Mucosa of gallbladder (tissue), 1 donor: Measurements from ENCODE around the gene OXSR1. TPM values are rescaled to one million over a fixed set of nuclear protein-coding genes. Genes with fewer than 3 reads are reported as not detected.

Experiments used
- DNase-seq: peaks from one replicate; pipeline ENCODE4 v3.0.0-alpha.2; 2020; ENCODE audit warnings: low spot score
- total RNA-seq: library from RNA; stranded (reverse); gene quantifications from one replicate; pipeline ENCODE4 v1.2.1, GENCODE V29; 2021
- donor health status: DM: no; HTN: no; CAD: no.

Gene OXSR1
- 36.7 TPM for total RNA-seq

- peak; percentile 100 for DNase-seq
These were observed at the start of gene OXSR1 for GRCh38 chr3:38164952-38165721. Gene OXSR1 (plus strand): TSS chr3:38165537. CDS start chr3:38165877, 340 bp downstream.

GRCh38 chr3:38115645-38116427 is 49.5 kb upstream of the OXSR1 start:
- DNase-seq, result no peak

DNA sequence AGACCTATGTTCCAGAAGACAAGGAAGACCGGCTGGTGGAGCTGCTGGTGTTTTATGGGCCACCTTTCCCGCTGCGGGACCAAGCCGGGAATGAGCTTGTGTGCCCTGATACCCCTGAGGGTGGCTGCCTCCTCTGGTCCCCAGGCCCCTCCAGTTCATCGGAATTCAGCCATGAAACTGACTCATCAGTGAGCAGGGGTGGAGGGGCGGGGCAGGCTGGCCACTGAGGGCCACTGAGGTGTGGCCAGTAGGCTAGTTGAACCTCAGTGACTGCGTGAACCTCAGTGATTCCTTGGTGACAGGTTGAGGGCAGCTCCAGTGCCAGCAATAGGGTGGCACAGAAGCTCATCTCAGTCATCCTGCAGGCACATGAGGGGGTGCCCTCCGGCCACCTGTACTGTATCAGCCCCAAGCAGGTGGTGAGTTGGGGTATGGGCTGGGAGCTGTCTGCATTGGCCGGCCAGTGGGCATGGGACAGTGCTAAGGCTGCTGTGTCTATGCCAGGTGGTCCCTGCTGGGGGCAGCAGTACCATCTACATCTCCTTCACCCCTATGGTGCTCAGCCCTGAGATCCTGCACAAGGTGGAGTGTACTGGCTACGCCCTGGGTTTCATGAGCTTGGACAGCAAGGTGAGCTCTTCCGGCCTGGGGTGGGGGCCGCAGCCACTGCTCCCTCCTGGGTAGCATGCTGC is 48.7 kb upstream of the OXSR1 start:
- DNase-seq, result no peak

DNA sequence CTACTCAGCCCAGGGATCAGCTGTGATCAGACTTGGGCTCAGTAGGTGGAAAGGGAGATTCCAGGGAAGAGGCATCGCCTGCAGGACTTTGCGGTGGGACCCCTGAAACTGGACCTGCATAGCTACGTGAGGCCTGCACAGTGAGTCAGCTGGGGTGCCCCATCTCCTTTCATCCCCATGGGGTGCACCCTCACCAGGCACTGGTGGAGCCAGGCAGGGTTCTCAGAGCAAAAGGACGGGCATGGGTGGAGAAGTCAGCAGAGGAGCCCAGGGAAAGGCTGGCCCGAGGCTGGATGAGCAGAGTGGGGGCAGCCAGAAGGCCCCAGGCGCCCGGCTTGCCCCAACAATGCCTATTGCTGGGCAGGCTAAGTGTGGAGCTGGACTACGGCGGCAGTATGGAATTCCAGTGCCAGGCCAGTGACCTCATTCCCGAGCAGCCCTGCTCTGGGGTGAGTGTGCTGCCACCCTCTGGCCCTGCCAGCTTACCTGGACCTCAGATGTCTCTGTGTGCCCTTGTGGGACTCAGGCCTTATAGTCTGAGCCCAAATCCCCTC is 48.1 kb upstream of the OXSR1 start:
- no peak for DNase-seq

DNA sequence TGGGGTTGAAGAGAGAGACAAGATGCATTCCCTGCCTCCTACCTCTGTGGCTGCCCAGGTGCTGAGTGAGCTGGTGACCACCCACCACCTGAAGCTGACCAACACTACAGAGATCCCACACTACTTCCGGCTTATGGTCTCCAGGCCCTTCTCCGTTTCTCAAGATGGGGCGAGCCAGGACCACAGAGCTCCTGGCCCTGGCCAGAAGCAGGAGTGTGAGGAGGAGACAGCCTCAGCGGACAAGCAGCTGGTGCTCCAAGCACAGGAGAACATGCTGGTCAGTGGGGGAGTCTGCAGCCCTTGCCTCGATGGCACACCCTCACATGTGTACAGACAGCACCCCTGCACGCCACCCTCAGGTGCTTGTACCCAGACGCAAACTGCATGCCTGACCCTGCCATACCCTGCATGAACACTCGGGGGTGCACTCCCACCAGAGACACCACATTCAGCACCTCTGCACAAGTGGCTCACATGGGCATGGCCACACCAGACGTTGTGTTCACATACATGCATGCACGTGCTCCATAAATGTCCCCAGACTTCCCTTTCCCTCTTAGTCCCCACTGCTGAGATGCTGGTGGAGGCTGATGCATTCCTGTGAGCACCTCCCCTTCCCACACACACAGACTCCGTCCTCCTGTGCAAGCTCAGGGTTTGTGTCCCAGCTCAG is 47.5 kb upstream of the OXSR1 start:
- peak; percentile 66 for DNase-seq

GRCh38 chr3:38118421-38119247 is 46.7 kb upstream of the OXSR1 start:
- no peak for DNase-seq

GRCh38 chr3:38119248-38119544 is 46.1 kb upstream of the OXSR1 start:
- DNase-seq, result no peak

- DNase-seq, result no peak
These were observed 45.3 kb upstream of the OXSR1 start for GRCh38 chr3:38119821-38120692.

GRCh38 chr3:38120693-38121450 is 44.5 kb upstream of the OXSR1 start:
- no peak for DNase-seq

- DNase-seq, result no peak
These were observed 43.9 kb upstream of the OXSR1 start for GRCh38 chr3:38121451-38121831.

GRCh38 chr3:38121832-38122461 is 43.4 kb upstream of the OXSR1 start:
- DNase-seq, result no peak

- no peak for DNase-seq
These were observed 42.5 kb upstream of the OXSR1 start for GRCh38 chr3:38122712-38123290.

- DNase-seq, result no peak
These were observed 40.8 kb upstream of the OXSR1 start for GRCh38 chr3:38124324-38125122.

GRCh38 chr3:38125305-38126120 is 39.8 kb upstream of the OXSR1 start:
- DNase-seq, result no peak

DNA sequence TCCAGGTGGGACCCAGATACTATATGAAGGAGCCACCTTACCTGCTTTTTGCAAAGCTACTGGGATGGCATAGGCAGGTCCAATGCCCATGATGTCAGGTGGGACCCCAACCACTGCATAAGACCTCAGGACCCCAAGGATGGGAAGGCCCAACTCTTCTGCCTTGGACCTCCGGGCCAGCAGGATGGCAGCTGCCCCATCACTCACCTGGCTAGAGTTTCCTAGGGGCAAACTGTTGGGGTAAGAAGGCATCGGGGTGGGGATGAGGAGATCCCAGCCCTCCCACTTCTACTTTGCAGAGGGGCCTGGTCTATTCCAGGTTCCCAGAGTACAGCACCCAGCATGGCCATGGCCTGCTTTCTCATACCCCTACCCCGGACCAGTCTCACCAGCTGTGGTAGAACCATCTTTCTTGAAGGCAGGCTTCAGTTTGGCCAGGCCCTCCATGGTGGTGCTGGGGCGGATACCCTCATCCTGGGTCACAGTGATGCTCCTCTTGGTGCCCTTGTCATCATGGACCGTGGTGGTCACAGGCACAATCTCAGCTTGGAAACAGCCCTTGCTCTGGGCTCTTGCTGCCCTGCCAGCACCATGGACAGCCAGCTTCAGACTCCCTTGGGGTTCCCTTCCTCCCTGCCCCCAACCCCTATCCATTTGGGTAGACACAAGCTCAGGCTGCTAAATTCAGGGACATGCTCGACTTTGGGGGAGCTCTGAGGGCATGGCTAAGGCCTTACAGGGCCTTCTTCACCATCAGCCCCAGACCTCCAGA is 39.0 kb upstream of the OXSR1 start:
- no peak for DNase-seq
